Spleen (tissue), 7 donors: ENCODE measurements around the gene IL1R2.

Experiments used
- POLR2A ChIP-seq, 3 donors: fragments of 450-650 bp; IDR thresholded peaks; one replicate each; pipeline ENCODE4 v1.5.1; 2017; ENCODE audit warnings: antibody characterized with exemption in 3 of 3, mild to moderate bottlenecking in 1 of 3
- TF ChIP-seq, protein P1 (sequence below), 11 experiments: fragments of 200-600 bp in 7 of 11; fragments of 450-650 bp in 4 of 11; sonication (generic) in 4 of 11; IDR thresholded peaks in 8 of 11; conservative IDR thresholded peaks in 3 of 11; 1 replicate in 7 of 11; 2 replicates in 4 of 11; pipeline versions ENCODE4 v1.4.0 to v1.8.0; 2016 to 2021; ENCODE audit warnings: antibody characterized with exemption in 11 of 11, inconsistent platforms in 4 of 11, mild to moderate bottlenecking in 1 of 11
- donor health status: DM: no; HTN: no; CAD: no; lungs with moderate emphysema.
- donor health status: DM: no; HTN: no; CAD: no.
- donor health status: DM: no; HTN: no; CAD: no.

DNA sequence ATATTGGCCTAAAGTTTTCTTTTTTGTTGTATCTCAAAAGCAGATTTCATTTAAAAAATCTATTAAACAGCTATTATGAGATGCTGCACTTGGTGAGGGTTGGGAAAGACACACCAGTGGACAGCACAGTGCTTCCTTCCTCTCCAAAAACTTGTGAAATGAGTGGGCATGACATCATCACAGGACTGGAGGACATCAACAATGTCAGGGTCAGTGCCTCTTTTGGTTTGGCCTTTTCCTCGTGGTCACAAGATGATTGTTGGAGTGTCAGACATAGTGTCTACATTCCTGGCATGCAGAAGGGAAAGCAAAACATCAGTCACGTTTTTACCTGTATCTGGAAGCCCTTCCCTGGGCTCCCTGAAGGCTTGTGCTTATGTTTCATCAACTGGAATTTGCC lies 49.6 kb downstream of the IL1R2 start:
- TF ChIP-seq, protein P1, sequence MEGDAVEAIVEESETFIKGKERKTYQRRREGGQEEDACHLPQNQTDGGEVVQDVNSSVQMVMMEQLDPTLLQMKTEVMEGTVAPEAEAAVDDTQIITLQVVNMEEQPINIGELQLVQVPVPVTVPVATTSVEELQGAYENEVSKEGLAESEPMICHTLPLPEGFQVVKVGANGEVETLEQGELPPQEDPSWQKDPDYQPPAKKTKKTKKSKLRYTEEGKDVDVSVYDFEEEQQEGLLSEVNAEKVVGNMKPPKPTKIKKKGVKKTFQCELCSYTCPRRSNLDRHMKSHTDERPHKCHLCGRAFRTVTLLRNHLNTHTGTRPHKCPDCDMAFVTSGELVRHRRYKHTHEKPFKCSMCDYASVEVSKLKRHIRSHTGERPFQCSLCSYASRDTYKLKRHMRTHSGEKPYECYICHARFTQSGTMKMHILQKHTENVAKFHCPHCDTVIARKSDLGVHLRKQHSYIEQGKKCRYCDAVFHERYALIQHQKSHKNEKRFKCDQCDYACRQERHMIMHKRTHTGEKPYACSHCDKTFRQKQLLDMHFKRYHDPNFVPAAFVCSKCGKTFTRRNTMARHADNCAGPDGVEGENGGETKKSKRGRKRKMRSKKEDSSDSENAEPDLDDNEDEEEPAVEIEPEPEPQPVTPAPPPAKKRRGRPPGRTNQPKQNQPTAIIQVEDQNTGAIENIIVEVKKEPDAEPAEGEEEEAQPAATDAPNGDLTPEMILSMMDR (IDR thresholded peaks at IDR 0.05 in 8 of 11, conservative IDR thresholded peaks at IDR 0.05 in 3 of 11) = no peak
- no peak for TF ChIP-seq POLR2A (IDR thresholded peaks at IDR 0.05)
